ENCODE data around the gene ASB1.

The ASB1 gene

DNA sequence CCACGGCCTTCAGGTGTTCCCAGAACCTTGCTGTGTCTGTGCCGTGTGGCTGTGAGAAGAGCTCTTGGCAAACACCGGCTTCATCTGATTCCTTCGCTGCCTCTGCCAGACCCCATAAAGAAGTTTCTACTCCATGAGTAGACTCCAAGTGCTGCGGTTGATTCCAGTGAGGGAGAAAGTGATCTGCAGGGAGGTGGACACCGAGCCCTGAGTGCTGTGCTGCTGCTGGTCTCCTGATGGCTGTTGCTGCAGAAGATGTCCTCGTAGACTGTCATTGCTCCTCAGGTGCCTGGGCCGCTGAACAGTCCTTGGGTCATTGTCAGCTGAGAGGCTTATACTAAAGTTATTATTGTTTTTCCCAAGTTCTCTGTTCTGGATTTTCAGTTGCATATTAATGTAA, 19.6 kb downstream of the ASB1 start:
- no peak for DNase-seq

DNA sequence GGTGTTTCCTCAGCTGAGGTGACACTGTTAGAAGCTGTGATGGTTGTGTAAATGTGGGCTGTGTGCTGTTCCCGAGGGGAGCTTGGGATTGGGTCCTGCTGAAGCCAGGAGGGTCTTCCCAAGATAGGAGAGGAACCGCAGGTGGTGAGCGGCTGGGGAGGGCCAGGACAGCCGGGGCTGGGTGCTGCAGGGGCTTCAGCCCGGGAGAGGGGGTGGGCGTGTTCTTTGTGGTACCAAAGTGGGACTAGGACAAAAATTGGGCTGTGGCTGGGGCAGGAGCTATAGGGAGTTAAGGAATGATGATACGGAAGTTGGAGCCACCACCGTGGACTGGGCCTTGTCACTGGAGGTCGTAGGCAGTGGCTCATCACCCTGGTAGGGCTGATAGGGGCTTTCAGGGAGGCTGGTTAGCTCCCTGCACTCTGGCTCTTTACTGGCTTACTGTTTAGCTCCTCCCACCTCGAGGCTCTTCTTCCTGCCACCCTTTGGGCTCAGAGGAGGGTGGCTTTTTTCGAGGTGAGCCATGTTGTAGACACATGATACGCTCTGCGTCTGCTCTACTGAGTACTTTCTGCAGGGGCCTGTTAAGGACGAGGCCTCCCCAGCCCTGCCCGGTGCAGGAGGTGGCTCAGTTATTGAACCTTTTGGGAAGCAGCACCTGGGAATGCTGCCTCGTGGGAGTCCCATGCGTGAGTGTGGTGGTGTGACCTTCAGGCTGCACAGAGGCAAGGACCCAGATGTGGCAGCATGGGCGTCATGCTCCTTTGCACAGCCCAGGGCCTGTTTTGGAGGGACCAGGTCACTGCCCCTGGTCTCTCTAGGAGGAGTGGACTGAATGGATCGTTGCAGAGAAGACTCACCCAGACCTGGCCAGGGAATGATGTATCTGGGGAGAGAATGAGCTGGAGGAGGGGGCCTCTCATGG, 21.6 kb downstream of the ASB1 start:
- DNase-seq = no peak

DNA sequence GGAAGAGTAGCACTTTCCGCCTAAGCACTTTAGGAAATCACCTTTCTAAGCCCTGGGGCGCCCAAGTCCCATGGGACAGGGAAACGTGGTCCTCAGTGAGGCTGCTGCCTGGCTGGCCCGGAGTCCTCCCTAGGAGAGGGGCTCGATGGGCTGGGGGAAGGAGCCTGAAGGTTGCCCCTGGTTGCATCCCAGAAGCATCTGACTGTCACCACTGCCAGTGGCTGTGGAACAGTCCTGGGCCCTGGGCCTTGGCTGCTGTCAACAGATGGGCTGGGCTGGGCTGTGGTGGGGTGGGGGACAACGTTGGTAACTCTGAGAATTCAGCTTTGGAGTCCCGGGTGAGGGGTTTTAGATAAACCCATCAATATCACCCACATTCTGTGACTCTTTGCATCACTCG, 22.5 kb downstream of the ASB1 start:
- DNase-seq = no peak

DNA sequence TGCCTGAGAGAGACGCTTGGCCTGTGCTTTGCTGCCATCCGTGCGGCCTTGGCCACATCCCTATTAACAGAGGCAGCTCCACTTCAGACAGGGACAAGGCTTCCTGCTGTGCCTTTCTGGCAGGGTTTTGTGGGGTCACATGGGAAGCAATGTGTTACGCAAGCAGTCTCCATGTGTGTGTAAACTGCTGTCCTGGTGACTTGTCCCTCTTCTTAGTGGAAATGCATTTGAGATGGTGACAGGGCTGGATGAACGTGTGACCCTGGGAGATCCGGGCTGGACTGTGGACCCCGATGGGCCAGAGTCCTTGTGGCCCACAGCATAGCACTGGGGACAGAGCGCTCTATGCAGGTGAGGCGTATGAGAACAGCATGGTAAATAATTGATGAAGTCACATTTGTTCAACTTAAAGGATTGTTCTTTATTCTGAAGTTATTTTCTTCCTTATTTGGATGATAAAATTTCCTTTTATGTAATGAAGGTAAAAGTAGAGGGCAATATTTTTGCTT, 23.2 kb downstream of the ASB1 start:
- no peak for DNase-seq

DNA sequence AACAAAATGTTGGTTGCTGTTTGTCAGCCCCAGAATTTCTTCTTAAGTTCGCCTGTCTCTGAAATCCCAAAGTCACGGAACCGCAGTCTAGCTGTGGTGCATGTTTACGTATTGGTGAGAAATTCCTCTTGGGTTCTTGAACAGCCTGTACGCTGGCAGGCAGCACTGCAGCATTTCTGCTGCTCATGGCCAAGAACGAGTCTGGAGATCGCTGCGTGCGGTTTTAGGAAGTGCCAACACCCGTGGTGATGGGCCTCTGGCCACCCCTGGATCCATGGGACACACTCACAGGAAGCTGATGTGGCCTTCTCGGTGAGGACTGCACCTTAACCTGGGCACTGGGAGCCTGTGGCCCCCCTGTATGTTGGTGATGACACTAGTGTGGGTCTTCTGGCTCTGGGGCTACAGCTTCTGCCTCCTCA, 23.7 kb downstream of the ASB1 start:
- DNase-seq = no peak

DNA sequence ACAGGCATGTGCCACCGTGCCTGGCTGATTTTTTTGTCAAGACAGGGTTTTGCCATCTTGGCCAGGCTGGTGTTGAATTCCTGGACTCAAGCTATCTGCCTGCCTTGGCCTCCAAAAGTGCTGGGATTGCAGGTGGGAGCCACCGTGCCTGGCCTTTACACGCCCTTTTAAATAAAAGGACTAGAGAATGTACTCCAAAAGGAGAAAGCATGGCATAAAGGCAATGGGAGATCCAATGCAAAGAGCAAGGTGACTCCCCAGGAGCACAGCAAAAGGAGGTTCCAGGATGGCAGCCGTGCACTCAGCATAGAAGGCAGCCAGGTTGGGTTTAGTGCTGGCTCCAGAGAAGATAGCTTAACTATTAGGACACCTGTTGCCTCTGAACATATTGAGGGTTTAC, 27.1 kb downstream of the ASB1 start:
- no peak for DNase-seq

DNA sequence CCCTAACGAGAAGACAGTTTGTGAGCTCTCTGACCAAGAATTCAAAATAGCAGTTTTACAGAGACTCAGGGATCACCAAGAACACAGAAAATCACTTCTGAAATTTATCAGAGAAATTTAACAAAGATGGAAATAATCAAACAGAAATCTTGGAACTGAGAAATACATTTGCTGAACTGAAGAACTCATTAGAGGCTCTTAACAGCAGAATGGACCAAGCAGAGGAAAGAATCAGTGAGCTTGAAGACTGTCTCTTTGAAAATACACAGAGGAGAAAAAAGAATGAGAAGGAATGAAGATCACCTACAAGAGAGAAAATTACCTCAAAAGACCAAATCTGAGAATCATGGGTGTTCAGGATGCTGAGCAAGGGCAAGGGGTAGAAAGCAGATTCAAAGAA, 29.7 kb downstream of the ASB1 start:
- DNase-seq = no peak

DNA sequence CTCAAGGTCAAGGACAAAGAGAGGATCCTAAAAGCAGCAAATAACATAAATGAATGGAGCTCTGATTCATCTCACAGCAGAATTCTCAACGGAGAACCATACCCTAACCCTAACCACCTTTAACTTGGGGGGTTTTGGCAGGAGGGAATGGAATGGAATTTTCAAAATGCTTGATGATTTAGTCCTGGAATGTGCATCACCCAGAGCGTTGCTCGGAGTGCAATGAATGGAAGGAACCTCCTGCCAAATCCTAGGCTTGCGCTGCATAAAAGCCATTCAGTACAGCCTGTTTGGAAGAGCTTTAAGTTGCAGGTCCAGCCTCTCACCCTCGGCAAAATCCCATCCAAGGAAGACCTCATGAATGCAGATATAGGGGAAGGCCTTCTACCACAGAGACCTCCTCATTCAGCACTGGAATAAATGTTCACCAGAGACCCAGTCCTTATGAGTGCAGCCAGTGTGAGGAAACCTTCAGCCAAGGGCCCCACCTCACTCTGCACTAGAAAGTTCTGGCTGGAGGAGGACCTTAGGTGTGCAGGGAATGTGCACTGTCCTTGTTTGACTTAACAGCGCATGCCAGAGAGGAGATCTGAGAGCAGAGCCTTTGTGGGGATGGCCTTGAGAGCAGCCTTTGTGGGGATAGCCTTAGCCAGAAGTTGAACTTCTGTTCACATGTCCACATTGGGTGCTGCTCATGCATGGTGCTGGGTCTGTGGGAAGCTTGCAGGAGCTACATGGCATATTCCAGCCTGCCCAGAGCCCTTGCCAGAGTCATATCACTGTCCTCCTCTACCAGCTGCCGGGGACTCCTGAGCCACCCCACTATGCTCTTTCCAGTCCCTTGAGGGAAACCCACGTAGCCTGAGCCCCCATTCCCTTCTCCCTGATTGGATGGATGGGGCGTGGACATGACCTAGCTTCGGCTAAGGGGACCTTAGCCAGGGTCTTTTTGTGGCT, 30.5 kb downstream of the ASB1 start:
- no peak for DNase-seq

DNA sequence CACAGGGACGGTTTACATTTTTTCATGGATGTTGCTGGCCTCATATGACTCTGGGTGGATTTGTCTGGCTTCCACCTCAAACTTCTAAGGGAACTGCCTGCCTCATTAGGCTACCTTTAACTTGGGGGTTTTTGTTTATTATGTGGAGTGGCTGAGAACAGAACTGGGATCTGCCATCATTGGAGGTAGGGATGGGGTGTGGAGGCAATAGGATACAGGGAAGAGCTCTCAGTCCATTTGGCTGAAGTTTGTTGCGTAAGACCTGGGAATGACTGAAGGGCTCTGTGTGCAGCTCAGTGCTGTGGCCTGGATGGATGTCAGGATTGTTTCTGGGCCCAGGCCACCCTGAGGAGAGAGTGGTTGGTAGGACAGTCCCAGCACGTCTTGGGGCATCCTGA, 31.2 kb downstream of the ASB1 start:
- DNase-seq = no peak

DNA sequence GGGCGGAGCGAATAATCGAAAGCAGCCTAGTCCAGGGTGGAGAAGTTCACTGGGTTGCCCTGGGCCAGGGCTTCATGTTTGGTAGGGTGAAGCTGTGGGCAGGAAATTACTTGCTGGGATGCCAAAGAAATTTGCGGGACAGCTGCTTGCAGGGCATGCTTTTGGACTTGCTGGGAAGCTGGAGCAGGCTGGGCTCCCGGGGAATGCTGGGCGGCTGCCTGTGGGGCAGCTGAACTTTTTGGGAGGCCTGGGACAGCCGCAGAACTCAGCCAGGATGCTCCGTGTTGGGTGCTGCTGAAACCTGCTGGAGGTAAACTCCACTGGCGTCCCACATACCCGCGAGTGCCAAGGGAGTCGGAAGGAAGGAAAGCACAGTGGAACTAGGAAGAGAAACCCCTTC, 31.9 kb downstream of the ASB1 start:
- DNase-seq = no peak

DNA sequence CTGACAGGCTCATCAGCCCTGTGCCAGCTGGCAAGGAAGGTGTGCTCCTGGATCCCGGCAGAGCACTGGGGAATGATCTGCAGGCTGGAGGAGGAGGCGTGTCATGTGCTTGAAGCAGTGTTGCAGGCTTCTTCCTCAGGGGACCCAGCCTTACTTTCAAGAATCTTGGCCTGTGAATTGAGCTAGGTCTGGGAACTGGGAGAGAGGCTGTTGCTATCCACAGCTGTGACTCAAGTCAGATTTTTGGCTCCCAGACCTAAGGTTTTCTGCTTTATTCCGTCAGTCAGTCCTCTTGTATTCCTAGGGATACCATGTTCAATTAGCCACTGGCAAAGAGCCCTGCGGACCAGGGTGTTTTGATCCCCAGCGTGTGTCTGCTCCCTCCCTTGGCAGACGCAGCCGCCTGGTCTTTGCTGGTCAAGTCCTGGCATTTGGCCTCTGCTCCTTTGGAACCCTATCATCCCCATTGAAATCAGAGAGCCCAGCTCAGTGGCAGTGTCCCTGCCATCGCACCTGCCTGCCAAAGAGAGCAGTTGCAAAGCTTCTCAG, 32.4 kb downstream of the ASB1 start:
- no peak for DNase-seq

DNA sequence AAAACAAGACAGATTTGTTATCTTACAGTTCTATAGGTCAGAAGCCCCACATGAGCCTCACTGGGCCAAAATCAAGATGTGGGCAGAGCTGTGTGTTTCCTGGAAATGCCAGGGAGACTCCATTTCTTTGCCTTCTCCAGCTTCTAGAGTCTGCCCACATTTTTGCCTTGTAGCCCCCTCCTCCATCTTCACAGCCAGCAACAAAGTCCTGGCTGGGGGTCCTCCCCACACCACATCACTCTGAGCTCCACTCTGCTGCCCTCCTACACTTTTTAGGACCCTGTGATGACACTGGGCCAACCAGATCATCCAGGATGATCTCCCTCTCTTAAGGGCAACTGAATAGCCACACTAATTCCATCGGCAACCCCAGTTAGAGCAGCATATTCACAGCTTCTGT, 34.3 kb downstream of the ASB1 start:
- no peak for DNase-seq

DNA sequence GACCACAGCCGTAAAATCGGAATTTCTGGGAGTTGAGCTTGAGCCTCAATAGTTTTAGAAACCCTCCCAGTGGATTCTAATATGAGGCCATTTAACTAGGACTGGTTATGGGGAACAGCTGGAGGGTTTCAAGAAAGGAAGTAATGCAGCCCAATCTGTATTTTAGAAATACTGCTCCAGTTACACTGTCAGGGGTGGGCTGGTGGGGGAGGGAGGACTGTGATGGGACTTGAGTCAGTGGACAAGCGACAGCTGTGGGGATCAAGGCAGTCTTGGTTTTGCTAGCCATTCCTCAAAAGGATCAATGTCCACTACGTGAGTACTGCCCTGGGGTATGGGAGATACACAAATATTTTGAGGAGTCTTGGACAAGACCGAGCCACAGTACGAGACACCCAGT, 34.8 kb downstream of the ASB1 start:
- DNase-seq = no peak

DNA sequence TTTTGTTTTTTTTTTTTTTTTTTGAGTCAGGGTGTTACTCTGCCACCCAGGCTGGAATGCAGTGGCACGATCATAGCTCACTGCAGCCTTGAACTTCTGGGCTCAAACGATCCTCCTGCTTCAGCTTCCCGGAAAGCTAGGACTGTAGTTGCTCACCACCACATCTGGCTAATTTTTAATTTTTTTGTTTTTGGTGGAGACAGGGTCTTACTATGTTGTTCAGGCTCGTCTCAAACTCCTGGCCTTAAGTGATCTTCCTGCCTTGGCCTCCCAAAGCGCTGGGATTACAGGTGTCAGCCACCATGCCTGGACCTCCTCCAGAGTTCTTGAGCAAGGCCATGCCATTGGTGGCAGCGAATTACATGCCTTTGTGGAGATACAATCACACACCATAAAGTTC, 35.2 kb downstream of the ASB1 start:
- no peak for DNase-seq

DNA sequence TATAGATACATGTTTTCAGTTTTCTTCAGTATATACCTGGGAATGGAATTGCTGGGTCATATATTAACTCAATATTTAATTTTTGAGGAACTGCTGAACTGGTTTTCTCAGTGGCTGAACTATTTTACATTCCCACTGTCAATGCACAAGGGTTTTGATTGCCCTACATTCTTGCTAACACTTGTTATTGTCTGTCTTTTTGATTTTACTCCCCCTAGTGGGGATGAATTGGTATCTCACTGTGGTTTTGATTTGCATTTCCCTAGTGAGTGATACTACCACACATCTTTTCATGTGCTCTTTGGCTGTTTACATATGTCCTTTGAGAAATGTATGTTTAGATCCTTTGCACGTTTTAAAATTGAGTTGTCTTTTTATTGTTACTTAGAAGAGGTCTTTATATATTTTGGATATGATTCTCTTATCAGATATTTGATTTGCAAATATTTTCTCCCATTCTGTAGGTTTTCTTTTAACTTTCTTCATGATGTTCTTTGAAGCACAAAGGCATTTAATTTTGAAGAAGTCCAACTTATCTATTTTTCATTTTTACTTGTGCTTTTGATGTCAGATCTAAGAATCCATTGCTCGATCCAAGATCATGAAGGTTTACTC, 36.2 kb downstream of the ASB1 start:
- no peak for DNase-seq

DNA sequence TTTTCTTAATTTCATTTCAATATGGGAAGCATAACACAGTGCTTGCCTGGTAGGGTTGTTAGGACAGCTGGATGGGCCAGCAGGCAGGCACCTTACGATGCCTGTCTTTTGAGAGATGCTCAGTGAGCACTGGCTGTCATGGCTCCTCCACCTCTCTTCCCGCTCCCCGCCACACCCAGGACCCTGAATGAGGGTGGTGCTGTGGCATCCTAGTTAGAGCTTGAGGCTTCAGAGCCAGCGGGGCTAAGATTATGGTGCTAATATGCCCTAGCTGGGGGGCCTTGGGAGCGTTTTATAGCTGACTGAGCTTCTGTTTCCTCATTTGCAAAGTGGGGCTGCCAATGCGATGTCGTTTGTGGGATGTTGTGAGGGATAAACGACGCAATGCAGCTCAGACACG, 37.7 kb downstream of the ASB1 start:
- DNase-seq = no peak

DNA sequence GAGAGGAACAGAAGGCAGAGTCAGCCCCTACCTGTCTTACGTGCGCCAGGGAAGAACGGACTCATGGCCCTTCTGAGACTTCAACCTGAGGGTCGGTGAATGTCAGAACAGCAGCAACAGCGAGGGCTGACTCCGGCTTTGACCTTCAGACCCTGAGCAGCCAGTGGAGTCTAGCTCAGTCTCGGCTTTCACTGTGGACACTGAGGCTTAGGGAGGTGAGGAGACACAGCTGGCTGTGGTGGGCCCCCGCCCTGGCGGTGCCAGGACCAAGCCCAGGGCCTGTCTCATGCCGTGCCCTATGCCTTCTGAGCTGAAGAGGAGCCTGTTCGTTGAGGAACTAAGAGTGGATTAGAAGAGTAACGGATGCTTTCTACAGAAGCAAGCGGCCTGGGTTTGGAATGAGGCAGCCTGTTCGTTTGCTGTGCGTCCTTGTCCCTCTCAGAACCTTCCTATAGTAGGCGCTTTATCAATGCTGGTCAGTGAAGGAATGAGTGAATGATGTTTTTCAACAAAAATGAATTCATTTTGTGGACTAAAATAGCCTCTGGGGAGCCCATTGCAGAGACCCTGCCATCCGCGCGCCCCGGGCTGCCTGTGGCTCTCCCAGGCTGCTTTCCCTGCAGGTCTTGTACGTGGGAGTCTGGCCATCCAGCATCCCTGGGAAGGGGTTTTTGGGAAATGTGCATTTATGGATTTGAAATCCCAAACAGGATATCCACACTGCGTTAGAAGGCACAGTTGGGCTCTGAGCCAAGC, 38.9 kb downstream of the ASB1 start:
- no peak for DNase-seq

DNA sequence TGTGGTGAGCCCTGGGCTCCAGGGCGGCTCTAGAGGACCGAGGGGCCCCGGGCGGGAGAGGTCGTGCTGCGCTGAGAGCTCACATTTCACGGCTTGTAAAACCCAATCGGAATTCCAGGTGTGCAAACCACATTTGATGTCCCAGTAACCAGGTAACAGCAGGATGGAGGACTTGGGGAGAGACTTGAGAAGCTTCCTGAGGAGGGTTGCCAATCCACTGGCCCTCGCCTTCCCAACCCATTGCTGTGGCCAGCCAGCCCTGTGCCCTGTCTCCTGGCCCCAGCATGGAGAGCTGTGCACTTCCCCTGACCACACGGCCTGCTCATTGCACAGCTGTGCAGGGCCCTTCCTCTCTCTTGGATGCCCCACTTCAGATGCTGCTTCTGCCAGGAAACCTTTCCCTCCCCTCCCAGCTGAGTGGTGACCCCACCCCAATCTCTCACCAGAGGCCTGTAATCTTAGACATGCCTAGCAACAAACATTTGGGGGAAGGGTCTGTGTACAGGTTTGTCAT, 39.6 kb downstream of the ASB1 start:
- DNase-seq = no peak

DNA sequence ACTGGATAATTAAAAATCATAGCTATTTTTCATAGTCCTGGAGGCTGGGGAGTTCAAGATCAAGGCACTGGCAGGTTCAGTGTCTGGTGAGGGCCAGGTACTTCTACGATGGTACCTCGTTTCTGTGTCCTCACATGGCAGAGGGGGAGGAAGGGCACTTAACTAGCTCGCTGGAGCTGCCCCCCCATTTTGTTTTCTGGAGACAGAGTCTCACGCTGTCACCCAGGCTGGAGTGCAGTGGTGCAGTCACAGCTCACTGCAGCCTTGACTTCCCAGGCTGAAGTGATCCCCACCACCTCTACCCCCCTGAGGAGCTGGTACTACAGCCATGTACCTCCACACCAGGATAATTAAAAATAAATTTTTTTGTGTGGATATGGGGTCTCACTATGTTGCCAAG, 40.3 kb downstream of the ASB1 start:
- no peak for DNase-seq

DNA sequence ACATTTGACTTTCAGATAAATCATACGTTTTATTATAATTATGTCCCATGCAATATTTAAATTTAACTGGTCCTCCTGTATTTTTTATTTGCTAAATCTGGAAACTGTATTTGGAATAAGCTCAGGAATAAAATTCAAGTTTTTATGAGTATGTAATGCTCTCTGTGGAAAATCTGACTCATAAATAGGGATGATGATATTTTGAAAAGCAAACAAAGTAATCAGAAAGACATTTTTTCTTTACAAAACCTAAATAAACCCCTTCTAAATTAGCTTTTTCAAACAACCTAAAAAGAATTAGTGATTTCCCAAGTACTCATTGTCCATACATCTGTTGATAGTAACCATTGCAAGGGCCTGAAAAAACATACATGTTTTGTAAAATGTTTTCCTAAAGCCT, 41.1 kb downstream of the ASB1 start:
- DNase-seq = no peak

DNA sequence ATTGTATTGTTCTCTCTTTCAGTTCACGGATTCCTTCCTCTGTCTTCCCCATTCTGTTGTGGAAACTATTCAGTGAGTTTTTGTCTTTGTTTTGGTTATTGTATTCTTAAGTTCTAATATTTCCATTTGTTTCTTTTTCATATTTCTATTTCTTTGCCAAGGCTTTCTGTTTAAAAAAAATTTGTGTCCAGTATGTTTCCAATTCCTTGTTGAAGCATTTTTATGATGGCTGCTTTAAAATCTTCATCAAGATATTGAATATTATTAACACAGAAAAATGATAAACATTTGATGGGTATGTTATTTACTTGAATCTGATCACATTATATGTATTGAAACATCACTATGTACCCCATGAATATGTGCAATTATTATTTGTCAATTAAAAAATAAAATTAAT, 42.4 kb downstream of the ASB1 start:
- DNase-seq = no peak

DNA sequence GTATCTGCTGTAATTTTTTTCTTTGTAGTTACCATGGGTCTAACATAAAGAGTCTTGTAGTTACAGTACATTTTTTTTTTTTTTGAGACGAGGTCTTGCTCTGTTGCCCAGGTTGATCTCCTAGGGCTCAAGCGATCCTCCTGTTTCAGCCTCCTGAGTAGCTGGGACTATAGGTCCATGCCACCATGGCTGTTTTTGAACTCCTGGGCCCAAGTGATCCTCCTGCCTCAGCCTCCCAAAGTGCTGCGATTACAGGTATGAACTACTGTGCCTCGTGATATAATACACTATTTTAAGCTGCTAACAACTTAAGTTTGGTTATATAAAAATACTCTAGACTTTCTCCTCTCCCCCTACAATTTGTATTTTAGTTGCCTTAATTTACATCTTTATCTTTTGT, 46.3 kb downstream of the ASB1 start:
- DNase-seq = no peak
